KMS-11 (cell line): ENCODE data around the gene CRTC3.

Experiments
- H2AFZ ChIP-seq: fragments of 200-600 bp; sonication (generic); 2 replicates; pipeline ENCODE4 v1.6.1; 2016; ENCODE audit warnings: antibody characterized with exemption, mixed run types, low read depth
- H3K27ac ChIP-seq: fragments of 200-600 bp; sonication (generic); 2 replicates; pipeline ENCODE4 v1.6.1; 2016; ENCODE audit warnings: mild to moderate bottlenecking, mixed run types
- H3K27me3 ChIP-seq: fragments of 200-600 bp; sonication (generic); 2 replicates; pipeline ENCODE4 v1.6.1; 2017; ENCODE audit warnings: mild to moderate bottlenecking, low read depth, mixed run types, moderate library complexity; ENCODE audit not compliant: insufficient read depth
- H3K36me3 ChIP-seq: fragments of 200-600 bp; sonication (generic); 2 replicates; pipeline ENCODE4 v1.6.1; 2017; ENCODE audit warnings: mild to moderate bottlenecking, mixed run types; ENCODE audit not compliant: insufficient read depth
- H3K4me1 ChIP-seq: fragments of 200-600 bp; sonication (generic); 2 replicates; pipeline ENCODE4 v1.6.1; 2016; ENCODE audit warnings: mild to moderate bottlenecking, low read depth, mixed run types; ENCODE audit not compliant: poor library complexity, severe bottlenecking
- H3K4me2 ChIP-seq: fragments of 200-600 bp; sonication (generic); 2 replicates; pipeline ENCODE4 v1.7.0; 2016; ENCODE audit warnings: mild to moderate bottlenecking, mixed run types
- H3K4me3 ChIP-seq: fragments of 200-600 bp; sonication (generic); IDR thresholded peaks from 2 replicates; pipeline ENCODE4 v1.6.1; 2017; ENCODE audit warnings: low read depth, low read length, mixed read lengths; ENCODE audit not compliant: insufficient read depth
- H3K79me2 ChIP-seq: fragments of 200-600 bp; sonication (generic); 2 replicates; pipeline ENCODE4 v1.6.1; 2016; ENCODE audit warnings: low read depth, mixed run types; ENCODE audit not compliant: insufficient read depth
- H3K9ac ChIP-seq: fragments of 200-600 bp; sonication (generic); 2 replicates; pipeline ENCODE4 v1.6.1; 2016; ENCODE audit warnings: mild to moderate bottlenecking, mixed run types
- H4K20me1 ChIP-seq: fragments of 200-600 bp; sonication (generic); 2 replicates; pipeline ENCODE4 v1.6.1; 2016; ENCODE audit warnings: mild to moderate bottlenecking, mixed run types; ENCODE audit not compliant: insufficient read depth
- CTCF ChIP-seq: fragments of 200-600 bp; sonication (generic); conservative IDR thresholded peaks from 2 replicates; pipeline ENCODE4 v1.6.1; 2017; ENCODE audit warnings: low read depth, mild to moderate bottlenecking, antibody characterized with exemption, low read length, moderate library complexity, mixed read lengths

The CRTC3 gene

DNA sequence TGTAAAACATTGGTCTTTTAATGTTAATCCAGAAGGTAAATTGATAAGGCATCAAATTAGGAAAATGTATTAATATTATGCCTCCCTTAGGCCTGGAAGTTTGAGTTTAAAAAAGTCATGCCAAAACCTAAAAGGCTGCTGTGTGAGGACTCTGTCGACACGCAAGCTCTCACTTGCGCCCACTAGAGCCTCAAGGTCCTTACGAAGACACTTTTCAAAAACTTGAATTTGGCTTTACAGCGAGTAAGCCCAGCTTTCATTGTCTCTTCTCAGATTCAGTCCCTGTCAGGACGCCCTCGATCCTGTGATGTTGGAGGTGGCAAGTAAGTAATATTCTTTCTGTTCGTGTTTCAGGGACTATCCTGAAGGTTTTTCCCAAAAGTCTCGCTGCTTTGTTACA lies 89.7 kb downstream of the CRTC3 start:
- no peaks in the 10 kb centered on the region for H3K4me1 ChIP-seq
- no peaks in the 10 kb centered on the region for H3K36me3 ChIP-seq
- no peaks in the 10 kb centered on the region for H3K79me2 ChIP-seq

DNA sequence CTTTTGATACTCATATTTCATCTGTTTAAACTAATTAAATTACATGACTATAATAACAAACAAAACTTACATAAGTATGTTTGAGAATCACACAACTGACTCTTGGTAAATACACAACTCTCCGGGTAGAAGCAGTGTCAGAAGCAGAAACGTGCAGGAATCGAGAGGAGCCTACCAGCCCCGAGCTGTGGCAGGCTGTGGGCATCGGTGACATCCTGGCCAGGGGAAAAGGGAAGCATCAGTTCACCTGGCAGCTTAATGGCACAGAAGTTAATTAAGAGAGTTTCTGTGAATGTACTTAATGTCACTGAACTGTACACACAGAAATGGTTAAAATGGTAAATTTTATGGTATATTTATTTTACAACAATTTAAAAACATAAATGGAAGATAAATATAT lies 90.2 kb downstream of the CRTC3 start:
- no peaks in the 10 kb centered on the region for H3K4me1 ChIP-seq
- H3K27ac ChIP-seq: no peak overlapping the region
- H3K4me2 ChIP-seq: no peak overlapping the region
- H3K79me2 ChIP-seq: no peaks in the 10 kb centered on the region
- H2AFZ ChIP-seq: no peak overlapping the region
- no peak overlapping the region for H3K4me3 ChIP-seq
- H3K36me3 ChIP-seq: no peaks in the 10 kb centered on the region
- H3K27me3 ChIP-seq: no peaks in the 10 kb centered on the region
- no peak for TF ChIP-seq CTCF
- H4K20me1 ChIP-seq: no peaks in the 10 kb centered on the region
- no peak overlapping the region for H3K9ac ChIP-seq

More for the DNA sequence above, 89.7 kb downstream of the CRTC3 start:
- Histone ChIP-seq H3K27me3 (no peaks in the 10 kb centered on the region), H3K9ac (no peak overlapping the region), H4K20me1 (no peaks in the 10 kb centered on the region), H3K27ac (no peak overlapping the region), H3K4me3 (no peak overlapping the region), H2AFZ (no peak overlapping the region), H3K4me2 (no peak overlapping the region)
- no peak for TF ChIP-seq CTCF

DNA sequence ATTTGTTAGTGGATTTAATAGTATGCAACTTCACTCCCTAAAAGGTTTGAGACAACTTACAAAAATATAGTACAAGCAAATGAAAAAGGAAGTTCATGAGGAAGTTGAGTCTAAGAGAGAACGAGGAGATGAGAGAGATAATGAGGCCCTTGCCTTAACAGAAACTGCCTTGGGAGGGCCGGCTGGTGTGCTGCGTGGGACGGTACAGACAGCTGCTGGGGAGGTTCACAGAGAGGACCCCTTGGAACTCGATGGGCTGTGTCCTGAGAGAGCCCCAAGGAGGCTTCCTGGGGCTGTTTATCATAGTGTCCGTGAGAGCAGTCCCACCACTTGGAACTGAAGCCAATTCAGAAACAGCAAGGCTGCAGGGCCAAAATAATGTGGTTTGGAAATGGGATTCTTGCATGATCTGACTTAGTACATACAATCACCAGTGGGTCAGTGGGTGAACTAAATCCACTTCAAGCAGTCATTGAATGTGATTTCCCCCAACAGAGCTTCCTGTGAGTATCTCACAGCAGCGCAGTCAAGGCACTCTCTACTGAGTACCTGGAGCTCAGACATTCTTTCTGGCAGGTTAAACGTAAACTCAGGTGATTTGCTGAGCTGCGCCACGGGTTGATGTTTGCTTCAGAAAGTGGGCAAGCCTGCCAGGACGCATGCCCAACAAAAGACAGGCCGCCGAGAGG lies 90.8 kb downstream of the CRTC3 start:
- H3K36me3 ChIP-seq: no peaks in the 10 kb centered on the region
- H3K4me1 ChIP-seq: no peaks in the 10 kb centered on the region

DNA sequence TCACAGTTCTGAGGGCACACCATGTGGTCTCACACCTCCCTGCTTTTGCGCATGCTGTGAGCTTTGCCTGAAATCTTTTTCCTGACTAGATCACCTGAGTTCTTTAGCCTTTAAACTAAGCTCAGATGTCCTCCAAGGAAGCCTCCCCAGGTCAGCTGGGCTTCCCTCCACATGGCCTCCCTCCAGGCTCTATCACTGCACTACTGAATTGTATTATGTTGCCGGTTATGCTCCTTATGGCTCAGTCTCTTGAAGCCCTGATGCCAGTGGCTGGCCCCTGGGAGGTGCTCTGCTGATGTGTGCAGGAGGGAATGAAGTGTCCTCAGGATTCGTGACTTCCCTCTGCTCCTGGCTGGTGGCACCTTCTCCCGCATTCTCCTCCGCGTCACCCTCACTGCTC lies 94.1 kb downstream of the CRTC3 start:
- H2AFZ ChIP-seq: no peak overlapping the region
- H3K27me3 ChIP-seq: no peaks in the 10 kb centered on the region
- H3K4me2 ChIP-seq: no peak overlapping the region
- no peaks in the 10 kb centered on the region for H3K36me3 ChIP-seq
- H3K4me1 ChIP-seq: no peaks in the 10 kb centered on the region
- no peak overlapping the region for H3K9ac ChIP-seq
- H3K27ac ChIP-seq: no peak overlapping the region
- no peaks in the 10 kb centered on the region for H3K79me2 ChIP-seq
- no peak for TF ChIP-seq CTCF
- no peaks in the 10 kb centered on the region for H4K20me1 ChIP-seq
- no peak overlapping the region for H3K4me3 ChIP-seq

More for the DNA sequence above, 90.8 kb downstream of the CRTC3 start:
- Histone ChIP-seq H3K79me2 (no peaks in the 10 kb centered on the region), H3K27me3 (no peaks in the 10 kb centered on the region), H3K27ac (no peak overlapping the region), H3K4me3 (no peak overlapping the region), H4K20me1 (no peaks in the 10 kb centered on the region), H3K9ac (no peak overlapping the region), H2AFZ (no peak overlapping the region), H3K4me2 (no peak overlapping the region)
- TF ChIP-seq CTCF: no peak
